PC-9 (cell line): ENCODE data around the gene NARS2. TPM values are rescaled to one million over a fixed set of nuclear protein-coding genes. Genes with fewer than 3 reads are reported as not detected.

Source experiments
- BruUV-seq: library from RNA; stranded (reverse); fragments of 400-500 nt; replicated peaks from 2 replicates; lab custom pipeline; 2021; lab: Mats Ljungman, UMichigan
- CTCF ChIA-PET: fragments of 300-600 bp; sonication (Branson Sonifier 250); formaldehyde crosslinking; loops from one replicate; lab custom pipeline; 2022; ENCODE audit warnings: antibody characterized with exemption; lab: Charles Lee
- POLR2A ChIA-PET: fragments of 300-600 bp; sonication (Branson Sonifier 250); formaldehyde crosslinking; loops from one replicate; lab custom pipeline; 2022; ENCODE audit warnings: antibody characterized with exemption; ENCODE audit not compliant: unreplicated experiment; lab: Charles Lee
- DNase-seq, 2 experiments: peaks; one replicate each; pipeline versions ENCODE4 v3.0.0 to v3.0.0-alpha.2; 2015 to 2022; ENCODE audit warnings: mixed read lengths in 1 of 2
- H2AFZ ChIP-seq: fragments of 200-600 bp; sonication (generic); 2 replicates; pipeline ENCODE4 v1.8.1; 2017; ENCODE audit warnings: antibody characterized with exemption
- H3F3A ChIP-seq: fragments of 200-600 bp; sonication (generic); 2 replicates; pipeline ENCODE4 v1.8.1; 2017; ENCODE audit warnings: antibody characterized with exemption, mild to moderate bottlenecking, low read depth; ENCODE audit not compliant: insufficient read depth
- H3K27ac ChIP-seq: fragments of 200-600 bp; sonication (generic); 2 replicates; pipeline ENCODE4 v1.6.1; 2016; ENCODE audit warnings: mixed run types
- H3K27me3 ChIP-seq: fragments of 200-600 bp; sonication (generic); 2 replicates; pipeline ENCODE4 v1.6.1; 2016; ENCODE audit warnings: low read depth, mixed run types; ENCODE audit not compliant: insufficient read depth
- H3K36me3 ChIP-seq: fragments of 200-600 bp; sonication (generic); 2 replicates; pipeline ENCODE4 v1.6.1; 2016; ENCODE audit warnings: low read depth, mixed run types
- H3K4me1 ChIP-seq: fragments of 200-600 bp; sonication (generic); replicated peaks from 2 replicates; pipeline ENCODE4 v1.6.1; 2016; ENCODE audit warnings: mixed run types; ENCODE audit not compliant: insufficient read depth
- H3K4me2 ChIP-seq: fragments of 200-600 bp; sonication (generic); 2 replicates; pipeline ENCODE4 v1.6.1; 2017; ENCODE audit warnings: mixed run types
- H3K4me3 ChIP-seq: fragments of 200-600 bp; sonication (generic); 2 replicates; pipeline ENCODE4 v1.6.1; 2016; ENCODE audit warnings: mixed run types
- H3K79me2 ChIP-seq: fragments of 200-600 bp; sonication (generic); 2 replicates; pipeline ENCODE4 v1.6.1; 2017; ENCODE audit warnings: low read depth, mixed run types
- H3K9me2 ChIP-seq: fragments of 200-600 bp; sonication (generic); 2 replicates; pipeline ENCODE4 v1.8.1; 2017; ENCODE audit warnings: mild to moderate bottlenecking; ENCODE audit not compliant: insufficient read depth
- H3K9me3 ChIP-seq: fragments of 200-600 bp; sonication (generic); 2 replicates; pipeline ENCODE4 v1.8.1; 2016; ENCODE audit warnings: low read depth; ENCODE audit not compliant: insufficient read depth
- H4K20me1 ChIP-seq: fragments of 200-600 bp; sonication (generic); 2 replicates; pipeline ENCODE4 v1.8.1; 2017; ENCODE audit not compliant: insufficient read depth
- EZH2 ChIP-seq: fragments of 200-600 bp; sonication (generic); IDR thresholded peaks from 2 replicates; pipeline ENCODE4 v1.8.0; 2017; ENCODE audit warnings: antibody characterized with exemption, low read depth
- intact Hi-C: fragments of 100-400 bp; cut with micrococcal nuclease; formaldehyde crosslinking; loops from one replicate; pipeline ENCODE4 v1.10.0; 2022; ENCODE audit not compliant: unreplicated experiment
- total RNA-seq: library from RNA; stranded (reverse); gene quantifications from 2 replicates; pipeline ENCODE4 v1.2.3, GENCODE V29; 2021
- TF ChIP-seq, protein P1 (sequence below): fragments of 200-600 bp; sonication (generic); conservative IDR thresholded peaks from 2 replicates; pipeline ENCODE4 v1.6.1; 2017; ENCODE audit warnings: mixed run types, antibody characterized with exemption, mild to moderate bottlenecking, moderate library complexity

The NARS2 gene
- total RNA-seq, 1 experiment from 2014 or later: 22.4 TPM

DNA sequence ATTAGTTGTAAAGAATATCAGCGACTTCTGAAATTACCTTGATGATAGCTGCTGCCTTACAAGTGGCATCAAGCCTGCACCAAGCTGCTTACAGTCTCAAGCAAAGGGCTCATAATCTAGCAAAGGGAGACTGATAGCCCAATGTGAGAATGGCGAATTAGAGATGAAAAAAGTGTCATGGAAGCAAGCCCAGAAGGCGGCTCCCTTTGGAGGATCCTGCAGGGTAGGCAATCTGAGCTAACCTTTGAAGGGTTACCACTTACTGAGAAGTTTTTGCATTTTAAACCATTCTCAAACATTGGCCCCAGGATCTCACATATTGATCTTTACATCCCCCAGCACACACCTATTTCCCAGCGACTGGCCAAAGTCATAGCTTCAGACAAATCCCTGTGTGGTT is 175.5 kb downstream of the NARS2 start:
- no peaks in the 10 kb centered on the region for H3F3A ChIP-seq
- CTCF ChIA-PET: no interaction called here

DNA sequence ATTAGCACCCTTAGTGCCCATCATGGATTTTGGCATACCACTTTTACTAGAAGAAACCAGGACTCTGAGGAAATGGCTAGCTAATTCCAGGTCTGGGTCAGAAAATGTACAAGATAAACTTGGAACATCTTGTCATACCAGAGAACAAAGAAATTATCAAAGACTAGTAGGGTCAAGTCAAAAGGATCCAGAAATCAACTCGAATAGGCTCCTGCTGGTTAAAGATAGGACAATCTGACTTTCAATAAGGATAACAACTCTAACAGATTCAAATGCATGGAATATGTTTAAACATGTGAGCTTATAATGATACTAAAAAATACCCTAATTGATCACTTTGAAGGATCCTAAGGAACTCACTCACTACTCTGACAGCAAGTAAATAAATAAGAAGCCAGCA is 175.9 kb downstream of the NARS2 start:
- no peak overlapping the region for H3K4me2 ChIP-seq
- no peaks in the 10 kb centered on the region for H3K27me3 ChIP-seq
- H3K79me2 ChIP-seq: no peaks in the 10 kb centered on the region
- H3K27ac ChIP-seq: no peak overlapping the region
- 0 out of 2 replicates have a peak, but pooled peaks cover 3% of the 10 kb centered on the region for H3K4me1 ChIP-seq
- ChIA-PET CTCF (no interaction called here), POLR2A (no interaction called here)
- no peak for TF ChIP-seq EZH2
- TF ChIP-seq, protein P1, sequence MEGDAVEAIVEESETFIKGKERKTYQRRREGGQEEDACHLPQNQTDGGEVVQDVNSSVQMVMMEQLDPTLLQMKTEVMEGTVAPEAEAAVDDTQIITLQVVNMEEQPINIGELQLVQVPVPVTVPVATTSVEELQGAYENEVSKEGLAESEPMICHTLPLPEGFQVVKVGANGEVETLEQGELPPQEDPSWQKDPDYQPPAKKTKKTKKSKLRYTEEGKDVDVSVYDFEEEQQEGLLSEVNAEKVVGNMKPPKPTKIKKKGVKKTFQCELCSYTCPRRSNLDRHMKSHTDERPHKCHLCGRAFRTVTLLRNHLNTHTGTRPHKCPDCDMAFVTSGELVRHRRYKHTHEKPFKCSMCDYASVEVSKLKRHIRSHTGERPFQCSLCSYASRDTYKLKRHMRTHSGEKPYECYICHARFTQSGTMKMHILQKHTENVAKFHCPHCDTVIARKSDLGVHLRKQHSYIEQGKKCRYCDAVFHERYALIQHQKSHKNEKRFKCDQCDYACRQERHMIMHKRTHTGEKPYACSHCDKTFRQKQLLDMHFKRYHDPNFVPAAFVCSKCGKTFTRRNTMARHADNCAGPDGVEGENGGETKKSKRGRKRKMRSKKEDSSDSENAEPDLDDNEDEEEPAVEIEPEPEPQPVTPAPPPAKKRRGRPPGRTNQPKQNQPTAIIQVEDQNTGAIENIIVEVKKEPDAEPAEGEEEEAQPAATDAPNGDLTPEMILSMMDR: no peak
- H4K20me1 ChIP-seq: no peaks in the 10 kb centered on the region
- H3K4me3 ChIP-seq: no peak overlapping the region
- H3F3A ChIP-seq: no peaks in the 10 kb centered on the region
- no peaks in the 10 kb centered on the region for H3K9me3 ChIP-seq
- no peak overlapping the region for H2AFZ ChIP-seq
- BruUV-seq: no TSS peak
- no peaks in the 10 kb centered on the region for H3K36me3 ChIP-seq
- intact Hi-C loops: no loop called here
- no peak for DNase-seq
- H3K9me2 ChIP-seq: no peaks in the 10 kb centered on the region

More for the DNA sequence above, 175.5 kb downstream of the NARS2 start:
- intact Hi-C loops: no loop called here
- no peaks in the 10 kb centered on the region for H3K9me2 ChIP-seq
- H3K36me3 ChIP-seq: no peaks in the 10 kb centered on the region
- H3K4me2 ChIP-seq: no peak overlapping the region
- H3K27ac ChIP-seq: no peak overlapping the region
- H2AFZ ChIP-seq: no peak overlapping the region
- POLR2A ChIA-PET: no interaction called here
- H3K79me2 ChIP-seq: no peaks in the 10 kb centered on the region
- H3K4me3 ChIP-seq: no peak overlapping the region
- DNase-seq: no peak
- H3K27me3 ChIP-seq: no peaks in the 10 kb centered on the region
- TF ChIP-seq, protein P1: no peak
- TF ChIP-seq EZH2: no peak
- H4K20me1 ChIP-seq: no peaks in the 10 kb centered on the region
- BruUV-seq: no TSS peak
- no peaks in the 10 kb centered on the region for H3K9me3 ChIP-seq
- H3K4me1 ChIP-seq: 0 out of 2 replicates have a peak, but pooled peaks cover 3% of the 10 kb centered on the region

DNA sequence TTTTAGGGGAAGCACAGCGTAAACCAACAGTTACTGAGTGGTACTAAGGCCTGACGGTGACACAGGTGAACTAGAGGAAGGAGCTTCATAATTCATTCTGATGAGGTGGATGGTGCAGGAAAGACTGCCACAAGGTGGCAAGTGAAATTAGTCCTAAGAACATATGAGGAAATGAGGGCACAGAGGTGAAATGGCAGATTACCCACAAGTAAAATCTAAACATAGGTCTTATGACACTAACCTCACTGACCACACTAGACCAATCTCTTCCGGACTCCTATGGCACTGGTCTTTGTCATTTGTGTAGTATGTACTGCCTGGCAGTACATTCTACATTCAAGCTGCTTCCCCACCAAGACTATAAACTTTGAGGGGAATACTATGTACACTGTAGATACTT is 177.3 kb downstream of the NARS2 start:
- DNase-seq: no peak
- H3K27me3 ChIP-seq: no peaks in the 10 kb centered on the region
- no peaks in the 10 kb centered on the region for H3K36me3 ChIP-seq
- no peaks in the 10 kb centered on the region for H3K4me1 ChIP-seq
- H3K4me3 ChIP-seq: no peak overlapping the region
- POLR2A ChIA-PET: no interaction called here
- H3F3A ChIP-seq: no peaks in the 10 kb centered on the region
- no peak overlapping the region for H3K27ac ChIP-seq
- H3K4me2 ChIP-seq: no peak overlapping the region
- CTCF ChIA-PET: interaction anchor here (0.6 to 1.2 kb wide), 2 partner anchors 9 to 169 kb away, joined by 3 to 11 read pairs; no protein-coding TSS in a partner anchor
- no peaks in the 10 kb centered on the region for H4K20me1 ChIP-seq
- H3K79me2 ChIP-seq: no peaks in the 10 kb centered on the region
- intact Hi-C loops: no loop called here
- no TSS peak for BruUV-seq
- no peaks in the 10 kb centered on the region for H3K9me3 ChIP-seq
- no peak overlapping the region for H2AFZ ChIP-seq
- no peak for TF ChIP-seq EZH2
- TF ChIP-seq, protein P1: no peak; the same call in 1 of the 2 replicates
- H3K9me2 ChIP-seq: no peaks in the 10 kb centered on the region
